ENCODE data around the gene ANKRD40CL. TPM values are rescaled to one million over a fixed set of nuclear protein-coding genes. Genes with fewer than 3 reads are reported as not detected.

Gene ANKRD40CL
- total RNA-seq, 2 donors from 2014 or later, result not detected

DNA sequence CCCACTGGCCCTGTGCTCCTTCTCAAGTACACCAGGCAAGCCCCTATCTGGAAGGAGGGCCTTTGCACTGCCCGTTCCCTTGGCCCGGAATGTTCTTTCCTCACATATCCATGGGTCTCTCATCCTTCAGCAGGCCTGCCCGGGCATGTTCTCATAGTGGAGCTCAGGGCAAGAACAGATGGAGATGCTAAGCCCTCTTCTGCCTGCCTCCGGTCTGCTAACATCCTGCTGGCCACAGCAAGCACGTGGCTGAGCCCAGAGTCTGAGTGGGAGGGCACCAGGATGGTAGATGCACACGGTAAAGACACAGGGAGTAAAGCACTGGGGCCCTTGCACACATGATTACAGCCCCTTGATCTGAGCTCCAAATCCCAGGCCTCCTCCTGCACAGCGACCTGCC lies 19.8 kb upstream of the ANKRD40CL start:
- DNase-seq (ENCODE audit: low spot score) (no peak), ATAC-seq (ENCODE audit: insufficient number of reproducible peaks, low FRiP score, low read depth) (no peak)
- TF ChIP-seq CTCF (IDR thresholded peaks at IDR 0.05), result no peak
- H3K27me3 ChIP-seq (replicated peaks; ENCODE audit: insufficient read depth), result no peaks in the 10 kb centered on the region
- H3K4me3 ChIP-seq, result no peak overlapping the region
- no peaks in the 10 kb centered on the region for H3K9me3 ChIP-seq
- no peak overlapping the region for H3K27ac ChIP-seq
- no peaks in the 10 kb centered on the region for H3K36me3 ChIP-seq
- peaks cover 0 to 7% of the 10 kb centered on the region in 2 donors for H3K4me1 ChIP-seq (ENCODE audit: control insufficient read depth in 1 of 2, low read depth in 2 of 2)

- ATAC-seq (ENCODE audit: insufficient number of reproducible peaks, low FRiP score, low read depth), result no peak
- H3K4me3 ChIP-seq, result no peak overlapping the region
- no peaks in the 10 kb centered on the region for H3K36me3 ChIP-seq
- no peaks in the 10 kb centered on the region for H3K27me3 ChIP-seq (replicated peaks; ENCODE audit: insufficient read depth)
- peaks cover 0 to 7% of the 10 kb centered on the region in 2 donors for H3K4me1 ChIP-seq (ENCODE audit: control insufficient read depth in 1 of 2, low read depth in 2 of 2)
- TF ChIP-seq CTCF (IDR thresholded peaks at IDR 0.05), result no peak
- no peak for DNase-seq (ENCODE audit: low spot score)
- H3K27ac ChIP-seq, result no peak overlapping the region
- no peaks in the 10 kb centered on the region for H3K9me3 ChIP-seq
Measured at GRCh38 chr17:50785946-50786570, 18.7 kb upstream of the ANKRD40CL start.

GRCh38 chr17:50785126-50785525 lies 17.8 kb upstream of the ANKRD40CL start:
- TF ChIP-seq CTCF (IDR thresholded peaks at IDR 0.05), result no peak
- Histone ChIP-seq H3K9me3 (no peaks in the 10 kb centered on the region), H3K36me3 (no peaks in the 10 kb centered on the region), H3K4me1 (ENCODE audit: control insufficient read depth in 1 of 2, low read depth in 2 of 2) (peaks cover 0 to 7% of the 10 kb centered on the region in 2 donors), H3K27me3 (replicated peaks; ENCODE audit: insufficient read depth) (no peaks in the 10 kb centered on the region), H3K4me3 (no peak overlapping the region), H3K27ac (no peak overlapping the region)
- ATAC-seq (ENCODE audit: insufficient number of reproducible peaks, low FRiP score, low read depth) (no peak), DNase-seq (ENCODE audit: low spot score) (no peak)

GRCh38 chr17:50783905-50784304 lies 16.6 kb upstream of the ANKRD40CL start:
- H3K27me3 ChIP-seq (replicated peaks; ENCODE audit: insufficient read depth), result no peaks in the 10 kb centered on the region
- ATAC-seq (ENCODE audit: insufficient number of reproducible peaks, low FRiP score, low read depth), result no peak
- no peak for TF ChIP-seq CTCF (IDR thresholded peaks at IDR 0.05)
- no peaks in the 10 kb centered on the region for H3K36me3 ChIP-seq
- no peak for DNase-seq (ENCODE audit: low spot score)
- no peaks in the 10 kb centered on the region for H3K9me3 ChIP-seq
- no peak overlapping the region for H3K27ac ChIP-seq
- no peak overlapping the region for H3K4me3 ChIP-seq
- H3K4me1 ChIP-seq (ENCODE audit: control insufficient read depth in 1 of 2, low read depth in 2 of 2), result peaks cover 0 to 7% of the 10 kb centered on the region in 2 donors

DNA sequence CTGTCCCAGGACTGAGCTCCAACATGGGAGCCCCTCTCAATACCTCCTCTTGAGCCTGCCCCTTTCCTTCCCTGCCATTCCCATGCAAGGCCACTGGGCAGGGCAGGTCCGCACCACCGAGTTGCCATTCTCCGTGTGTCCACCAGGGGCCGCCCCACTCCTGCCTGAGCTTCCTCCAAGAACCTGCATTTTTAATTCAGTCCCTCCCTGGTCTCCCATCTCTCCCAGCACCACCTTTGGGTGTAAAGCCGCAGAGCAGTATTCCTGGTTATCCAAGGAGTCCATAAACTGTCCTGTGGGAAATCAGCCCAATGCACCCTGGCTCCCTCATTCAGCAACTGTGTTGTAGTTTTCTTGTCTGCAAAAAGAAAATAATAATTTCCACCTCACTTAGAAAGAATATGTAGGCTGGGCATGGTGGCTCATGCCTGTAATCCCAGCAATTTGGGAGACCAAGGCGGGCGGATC lies 15.9 kb upstream of the ANKRD40CL start:
- H3K4me3 ChIP-seq, result no peak overlapping the region
- no peaks in the 10 kb centered on the region for H3K9me3 ChIP-seq
- peak; percentile 100 for TF ChIP-seq CTCF (IDR thresholded peaks at IDR 0.05)
- H3K36me3 ChIP-seq, result no peaks in the 10 kb centered on the region
- peak; percentile 49 for DNase-seq (ENCODE audit: low spot score)
- no peak for ATAC-seq (ENCODE audit: insufficient number of reproducible peaks, low FRiP score, low read depth)
- H3K27ac ChIP-seq, result no peak overlapping the region
- no peaks in the 10 kb centered on the region for H3K27me3 ChIP-seq (replicated peaks; ENCODE audit: insufficient read depth)
- H3K4me1 ChIP-seq (ENCODE audit: control insufficient read depth in 1 of 2, low read depth in 2 of 2), result peaks cover 0 to 7% of the 10 kb centered on the region in 2 donors
